Sigmoid colon (tissue), 7 donors: ENCODE data around the gene SBK2. TPM values are rescaled to one million over a fixed set of nuclear protein-coding genes. Genes with fewer than 3 reads are reported as not detected.

Experiments used
- DNase-seq: peaks from one replicate; pipeline ENCODE4 v3.0.0-alpha.2; 2019
- H3K27ac ChIP-seq, 4 donors: fragments of 200-600 bp; sonication (generic); one replicate each; pipeline ENCODE4 v1.5.1; 2016 to 2019; ENCODE audit warnings: mild to moderate bottlenecking in 1 of 4
- H3K27me3 ChIP-seq, 3 donors: fragments of 200-600 bp; sonication (generic); one replicate each; pipeline ENCODE4 v1.5.1; 2019; ENCODE audit warnings: mild to moderate bottlenecking in 1 of 3
- H3K36me3 ChIP-seq, 4 donors: fragments of 200-600 bp; sonication (generic); one replicate each; pipeline ENCODE4 v1.5.1; 2016 to 2019
- H3K4me1 ChIP-seq, 4 donors: fragments of 200-600 bp; sonication (generic); one replicate each; pipeline ENCODE4 v1.5.1; 2017 to 2019
- H3K4me3 ChIP-seq, 4 donors: fragments of 200-600 bp; sonication (generic); one replicate each; pipeline ENCODE4 v1.5.1; 2017 to 2019; ENCODE audit warnings: mild to moderate bottlenecking in 2 of 4, moderate library complexity in 1 of 4
- H3K9me3 ChIP-seq, 4 donors: fragments of 200-600 bp in 3 of 4; sonication (generic) in 3 of 4; one replicate each; pipeline versions ENCODE4 v1.5.1 to v1.6.1; 2013 to 2019
- EP300 ChIP-seq, 4 donors: sonication (generic); formaldehyde crosslinking; IDR thresholded peaks; one replicate each; pipeline ENCODE4 v1.6.1; 2017; ENCODE audit warnings: antibody characterized with exemption in 4 of 4
- POLR2A ChIP-seq, 2 donors: fragments of 450-650 bp; IDR thresholded peaks; one replicate each; pipeline ENCODE4 v1.6.1; 2016; ENCODE audit warnings: antibody characterized with exemption in 2 of 2, mild to moderate bottlenecking in 2 of 2, moderate library complexity in 2 of 2
- POLR2AphosphoS5 ChIP-seq, 4 donors: sonication (generic); formaldehyde crosslinking; IDR thresholded peaks; one replicate each; pipeline ENCODE4 v1.6.1; 2017; ENCODE audit warnings: antibody characterized with exemption in 4 of 4
- WGBS, 2 donors: extraction: QIAGEN DNeasy Blood & Tissue Kit; methylation state at CpG; one replicate each; pipeline ENCODE4 v1.1.7; 2013; 5-methylcytosine and 5-hydroxymethylcytosine counted together
- intact Hi-C: fragments of 100-400 bp; cut with DNase I; formaldehyde crosslinking; loops from one replicate; pipeline ENCODE4 v1.15.1; 2023
- polyA plus RNA-seq, 3 donors: library from polyadenylated mRNA; stranded (reverse); fragments of 200-250 nt; gene quantifications; one replicate each; pipeline ENCODE4 v1.2.3, GENCODE V29; 2013
- total RNA-seq, 4 donors: library from RNA; depleted of rRNA; stranded (reverse); fragments of >200 nt; gene quantifications; one replicate each; pipeline ENCODE4 v1.1.0, GENCODE V29; 2016
- TF ChIP-seq, protein P1 (sequence below), 4 experiments: fragments of 450-650 bp in 3 of 4; fragments of 200-600 bp in 1 of 4; IDR thresholded peaks; one replicate each; pipeline ENCODE4 v1.5.1; 2016 to 2019; ENCODE audit warnings: antibody characterized with exemption in 4 of 4, mild to moderate bottlenecking in 3 of 4, moderate library complexity in 2 of 4
- donor health status: healthy with polysubstance abuse.
- donor health status: Bipolar disorder and iron deficiency.
- donor health status: healthy.

The SBK2 gene
- total and polyA plus RNA-seq, 7 donors = not detected

DNA sequence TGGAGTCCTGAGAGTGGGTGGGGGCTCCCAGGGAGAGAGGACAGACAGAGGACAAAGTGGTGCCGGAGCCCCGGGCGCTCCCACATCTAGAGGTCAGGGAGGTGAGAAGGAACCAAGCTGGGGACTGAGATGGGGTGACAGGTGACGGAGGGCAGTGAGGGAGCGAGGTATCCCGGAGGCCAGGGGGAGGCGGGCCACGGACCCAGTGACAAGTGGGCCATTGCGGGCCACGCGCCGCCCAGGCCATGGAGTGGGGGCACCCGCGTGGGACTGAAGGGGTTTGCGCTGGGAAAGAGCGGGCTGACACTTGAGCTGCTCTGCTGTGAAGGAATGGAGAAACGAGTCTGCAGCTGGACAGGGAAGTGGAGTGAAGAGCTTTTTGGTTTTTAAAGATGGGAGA lies 57.9 kb downstream of the SBK2 start:
- no peak for DNase-seq
- WGBS, 2 donors = 89 to 93% methylated on average over 17 of the region's 17 CpGs
- H3K27ac ChIP-seq = no peak overlapping the region
- no peak overlapping the region for H3K4me3 ChIP-seq
- TF ChIP-seq POLR2AphosphoS5 (IDR thresholded peaks at IDR 0.05) = no peak
- no peak for TF ChIP-seq POLR2A (IDR thresholded peaks at IDR 0.05)
- TF ChIP-seq, protein P1, sequence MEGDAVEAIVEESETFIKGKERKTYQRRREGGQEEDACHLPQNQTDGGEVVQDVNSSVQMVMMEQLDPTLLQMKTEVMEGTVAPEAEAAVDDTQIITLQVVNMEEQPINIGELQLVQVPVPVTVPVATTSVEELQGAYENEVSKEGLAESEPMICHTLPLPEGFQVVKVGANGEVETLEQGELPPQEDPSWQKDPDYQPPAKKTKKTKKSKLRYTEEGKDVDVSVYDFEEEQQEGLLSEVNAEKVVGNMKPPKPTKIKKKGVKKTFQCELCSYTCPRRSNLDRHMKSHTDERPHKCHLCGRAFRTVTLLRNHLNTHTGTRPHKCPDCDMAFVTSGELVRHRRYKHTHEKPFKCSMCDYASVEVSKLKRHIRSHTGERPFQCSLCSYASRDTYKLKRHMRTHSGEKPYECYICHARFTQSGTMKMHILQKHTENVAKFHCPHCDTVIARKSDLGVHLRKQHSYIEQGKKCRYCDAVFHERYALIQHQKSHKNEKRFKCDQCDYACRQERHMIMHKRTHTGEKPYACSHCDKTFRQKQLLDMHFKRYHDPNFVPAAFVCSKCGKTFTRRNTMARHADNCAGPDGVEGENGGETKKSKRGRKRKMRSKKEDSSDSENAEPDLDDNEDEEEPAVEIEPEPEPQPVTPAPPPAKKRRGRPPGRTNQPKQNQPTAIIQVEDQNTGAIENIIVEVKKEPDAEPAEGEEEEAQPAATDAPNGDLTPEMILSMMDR (IDR thresholded peaks at IDR 0.05) = no peak
- TF ChIP-seq EP300 (IDR thresholded peaks at IDR 0.05) = no peak
- H3K9me3 ChIP-seq = no peaks in the 10 kb centered on the region
- intact Hi-C loops = no loop called here
- H3K4me1 ChIP-seq = peaks cover 3 to 24% (median 21%) of the 10 kb centered on the region in 4 donors
- no peaks in the 10 kb centered on the region for H3K27me3 ChIP-seq
- H3K36me3 ChIP-seq = peaks cover 0 to 24% (median 14%) of the 10 kb centered on the region in 4 donors

Other genes with a start within 250 kb of the SBK2 start
- gene TMEM150B, start 211.8 kb downstream of the SBK2 start, total RNA-seq = 1 to 10 TPM in 3 of 4 donors, not detected in 1; 2.4 to 6.1 (median 4.1) TPM
- 10 to 100 TPM in 2 of 3 donors, 1 to 10 TPM in 1; 8.4 to 18.7 (median 11.8) TPM for gene TMEM150B, start 211.8 kb downstream of the SBK2 start, polyA plus RNA-seq
- gene KMT5C, start 197.3 kb downstream of the SBK2 start, total RNA-seq = 10 to 100 TPM in 2 of 4 donors, 1 to 10 TPM in 2; 7.5 to 12.7 (median 9.6) TPM
- gene KMT5C, start 197.3 kb downstream of the SBK2 start, polyA plus RNA-seq = 10 to 100 TPM in 1 of 3 donors, 1 to 10 TPM in 2; 3.0 to 14.8 (median 3.5) TPM
- under 1 TPM in 1 of 4 donors, not detected in 3; 0.16 TPM for gene COX6B2, start 182.4 kb downstream of the SBK2 start, total RNA-seq
- gene COX6B2, start 182.4 kb downstream of the SBK2 start, polyA plus RNA-seq = 1 to 10 TPM in 2 of 3 donors, under 1 TPM in 1; 0.60 to 3.8 (median 1.4) TPM
- gene GARIN5B, start 173.9 kb downstream of the SBK2 start, total RNA-seq = not detected
- not detected for gene GARIN5B, start 173.9 kb downstream of the SBK2 start, polyA plus RNA-seq
- 1 to 10 TPM in 1 of 4 donors, under 1 TPM in 1, not detected in 2; 0.81 to 4.4 TPM for gene IL11, start 166.7 kb downstream of the SBK2 start, total RNA-seq
- gene IL11, start 166.7 kb downstream of the SBK2 start, polyA plus RNA-seq = under 1 TPM in 1 of 3 donors, not detected in 2; 0.74 TPM
- gene TMEM190, start 160.3 kb downstream of the SBK2 start, total RNA-seq = not detected
- gene TMEM190, start 160.3 kb downstream of the SBK2 start, polyA plus RNA-seq = under 1 TPM in 1 of 3 donors, not detected in 2; 0.26 TPM
- 1 to 10 TPM in 1 of 4 donors, under 1 TPM in 2, not detected in 1; 0.54 to 1.7 (median 0.66) TPM for gene TMEM238, start 152.8 kb downstream of the SBK2 start, total RNA-seq
- gene TMEM238, start 152.8 kb downstream of the SBK2 start, polyA plus RNA-seq = under 1 TPM in 2 of 3 donors, not detected in 1; 0.90 to 0.92 TPM
- gene RPL28, start 151.2 kb downstream of the SBK2 start, total RNA-seq = 100 to 1,000 TPM; 253 to 607 (median 503) TPM
- 1,000 to 10,000 TPM; 1,833 to 2,816 (median 2,129) TPM for gene RPL28, start 151.2 kb downstream of the SBK2 start, polyA plus RNA-seq
- 10 to 100 TPM; 11.8 to 23.9 (median 14.8) TPM for gene UBE2S, start 129.3 kb downstream of the SBK2 start, total RNA-seq
- gene UBE2S, start 129.3 kb downstream of the SBK2 start, polyA plus RNA-seq = 10 to 100 TPM in 2 of 3 donors, 1 to 10 TPM in 1; 6.6 to 32.6 (median 16.2) TPM
- under 1 TPM in 3 of 4 donors, not detected in 1; 0.28 to 0.41 (median 0.36) TPM for gene SHISA7, start 93.8 kb downstream of the SBK2 start, total RNA-seq
- gene SHISA7, start 93.8 kb downstream of the SBK2 start, polyA plus RNA-seq = under 1 TPM in 1 of 3 donors, not detected in 2; 0.04 TPM
- 100 to 1,000 TPM in 2 of 4 donors, 10 to 100 TPM in 2; 90.3 to 114 (median 101) TPM for gene ISOC2, start 75.5 kb downstream of the SBK2 start, total RNA-seq
- gene ISOC2, start 75.5 kb downstream of the SBK2 start, polyA plus RNA-seq = 100 to 1,000 TPM; 147 to 173 (median 162) TPM
- gene C19orf85, start 72.4 kb downstream of the SBK2 start, total RNA-seq = not detected
- under 1 TPM in 1 of 3 donors, not detected in 2; 0.07 TPM for gene C19orf85, start 72.4 kb downstream of the SBK2 start, polyA plus RNA-seq
- gene ZNF628, start 60.5 kb downstream of the SBK2 start, total RNA-seq = 10 to 100 TPM in 1 of 4 donors, 1 to 10 TPM in 3; 1.4 to 15.0 (median 3.7) TPM
- gene ZNF628, start 60.5 kb downstream of the SBK2 start, polyA plus RNA-seq = 10 to 100 TPM in 1 of 3 donors, 1 to 10 TPM in 2; 1.8 to 10.1 (median 2.5) TPM
- gene NAT14, start 51.9 kb downstream of the SBK2 start, total RNA-seq = 10 to 100 TPM in 1 of 4 donors, 1 to 10 TPM in 3; 6.4 to 10.5 (median 8.4) TPM
- 10 to 100 TPM in 1 of 3 donors, 1 to 10 TPM in 2; 1.4 to 13.7 (median 2.4) TPM for gene NAT14, start 51.9 kb downstream of the SBK2 start, polyA plus RNA-seq
- gene SSC5D, start 48.7 kb downstream of the SBK2 start, total RNA-seq = 10 to 100 TPM in 3 of 4 donors, 1 to 10 TPM in 1; 9.9 to 66.7 (median 19.2) TPM
- 1 to 10 TPM in 2 of 3 donors, not detected in 1; 1.2 to 3.8 TPM for gene SSC5D, start 48.7 kb downstream of the SBK2 start, polyA plus RNA-seq
- gene SBK3, start 8.4 kb upstream of the SBK2 start, total RNA-seq = under 1 TPM in 1 of 4 donors, not detected in 3; 0.36 TPM
- gene SBK3, start 8.4 kb upstream of the SBK2 start, polyA plus RNA-seq = under 1 TPM in 1 of 3 donors, not detected in 2; 0.23 TPM
- gene ZNF579, start 43.7 kb upstream of the SBK2 start, total RNA-seq = 1 to 10 TPM; 1.4 to 3.0 (median 2.2) TPM
- 1 to 10 TPM in 2 of 3 donors, under 1 TPM in 1; 0.69 to 4.0 (median 1.8) TPM for gene ZNF579, start 43.7 kb upstream of the SBK2 start, polyA plus RNA-seq
- gene FIZ1, start 62.4 kb upstream of the SBK2 start, total RNA-seq = 1 to 10 TPM; 3.5 to 9.6 (median 9.1) TPM
- gene FIZ1, start 62.4 kb upstream of the SBK2 start, polyA plus RNA-seq = 1 to 10 TPM; 5.3 to 9.0 (median 7.2) TPM
- 10 to 100 TPM; 24.5 to 37.1 (median 31.3) TPM for gene ZNF524, start 63.2 kb upstream of the SBK2 start, total RNA-seq
- 10 to 100 TPM; 44.1 to 49.2 (median 45.5) TPM for gene ZNF524, start 63.2 kb upstream of the SBK2 start, polyA plus RNA-seq
- gene ZNF865, start 68.5 kb upstream of the SBK2 start, total RNA-seq = 1 to 10 TPM; 2.3 to 8.6 (median 3.4) TPM
- gene ZNF865, start 68.5 kb upstream of the SBK2 start, polyA plus RNA-seq = 1 to 10 TPM; 2.4 to 9.3 (median 3.0) TPM
- 1 to 10 TPM; 2.8 to 9.1 (median 3.7) TPM for gene ZNF784, start 87.4 kb upstream of the SBK2 start, total RNA-seq
- 1 to 10 TPM; 7.2 to 8.2 (median 7.2) TPM for gene ZNF784, start 87.4 kb upstream of the SBK2 start, polyA plus RNA-seq
- gene ZNF580, start 103.9 kb upstream of the SBK2 start, total RNA-seq = 10 to 100 TPM; 23.5 to 45.5 (median 31.1) TPM
- 10 to 100 TPM; 10.4 to 27.9 (median 13.8) TPM for gene ZNF580, start 103.9 kb upstream of the SBK2 start, polyA plus RNA-seq
- 10 to 100 TPM; 18.2 to 43.2 (median 24.5) TPM for gene ZNF581, start 106.5 kb upstream of the SBK2 start, total RNA-seq
- gene ZNF581, start 106.5 kb upstream of the SBK2 start, polyA plus RNA-seq = 10 to 100 TPM; 17.1 to 24.4 (median 23.4) TPM
- gene CCDC106, start 111.1 kb upstream of the SBK2 start, total RNA-seq = 10 to 100 TPM; 16.6 to 22.9 (median 20.2) TPM
- gene CCDC106, start 111.1 kb upstream of the SBK2 start, polyA plus RNA-seq = 10 to 100 TPM in 2 of 3 donors, 1 to 10 TPM in 1; 5.5 to 10.8 (median 10.0) TPM
- gene U2AF2, start 117.9 kb upstream of the SBK2 start, total RNA-seq = 10 to 100 TPM; 52.1 to 79.7 (median 65.4) TPM
- gene U2AF2, start 117.9 kb upstream of the SBK2 start, polyA plus RNA-seq = 100 to 1,000 TPM in 1 of 3 donors, 10 to 100 TPM in 2; 81.7 to 162 (median 86.9) TPM
- 10 to 100 TPM; 22.8 to 54.3 (median 34.6) TPM for gene EPN1, start 138.1 kb upstream of the SBK2 start, total RNA-seq
- gene EPN1, start 138.1 kb upstream of the SBK2 start, polyA plus RNA-seq = 100 to 1,000 TPM; 137 to 162 (median 146) TPM
- not detected for gene NLRP9, start 201.3 kb upstream of the SBK2 start, total RNA-seq
- gene NLRP9, start 201.3 kb upstream of the SBK2 start, polyA plus RNA-seq = not detected
- not detected for gene RFPL4A, start 222.0 kb upstream of the SBK2 start, total RNA-seq
- gene RFPL4A, start 222.0 kb upstream of the SBK2 start, polyA plus RNA-seq = under 1 TPM in 1 of 3 donors, not detected in 2; 0.19 TPM
- gene RFPL4AL1, start 232.0 kb upstream of the SBK2 start, total RNA-seq = not detected
- gene RFPL4AL1, start 232.0 kb upstream of the SBK2 start, polyA plus RNA-seq = under 1 TPM in 1 of 3 donors, not detected in 2; 0.12 TPM